GM19468 (cell line): Measurements from ENCODE around the gene TAS2R7.

Experiments used
- ATAC-seq: cut with Tn5 transposase; IDR thresholded peaks from one replicate; pipeline ENCODE4 v1.9.1; 2021; ENCODE audit warnings: mild to moderate bottlenecking, moderate library complexity, moderate number of reproducible peaks; ENCODE audit not compliant: unreplicated experiment; ENCODE audit errors: extremely low read depth

TAS2R7 gene

DNA sequence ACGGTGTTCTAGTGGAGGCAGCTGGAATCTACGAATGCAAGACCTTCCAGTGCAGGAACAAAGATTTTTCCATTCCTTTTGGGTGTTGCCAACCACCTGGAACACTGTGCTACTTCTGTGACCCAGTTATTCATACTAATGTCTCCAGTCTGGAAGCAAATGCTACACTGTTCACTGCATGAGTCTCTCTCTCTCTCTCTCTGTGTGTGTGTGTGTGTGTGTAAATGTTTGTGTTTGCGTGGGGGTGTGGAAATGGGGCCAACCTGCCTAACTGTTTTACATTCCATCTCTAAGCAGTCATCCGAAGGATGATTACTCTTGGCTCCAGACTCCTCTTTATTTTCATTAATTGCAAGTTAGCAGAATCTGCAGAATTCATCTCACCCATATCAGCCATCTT, 49.4 kb downstream of the TAS2R7 start:
- ATAC-seq, result no peak
